ENCODE results near the gene FAM156A.
A peak's percentile ranks its signal among the peaks of the same experiment; 100 is the strongest.

DNA sequence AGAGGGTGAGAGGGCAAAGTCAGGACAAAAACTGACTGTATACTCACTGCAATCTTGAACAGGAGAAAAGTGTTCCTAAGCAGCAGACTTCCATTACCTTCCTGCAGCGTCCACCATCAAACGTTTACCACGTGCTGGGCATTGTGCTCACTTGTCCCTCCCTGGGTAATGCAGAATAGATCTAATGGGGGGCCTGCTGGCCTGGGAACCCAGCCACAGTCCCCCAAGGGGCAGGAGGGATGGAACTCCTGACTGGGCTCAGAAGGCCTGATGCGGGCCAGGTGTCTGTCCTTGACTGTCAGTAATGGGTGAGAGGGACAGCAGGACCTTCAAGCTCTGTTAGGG is 37.6 kb upstream of the FAM156A start:
- peak in 1 of 4 experiments; percentile 1 for TF ChIP-seq CTCF (IDR thresholded peaks at IDR 0.05)
- no peak for TF ChIP-seq POLR2A (IDR thresholded peaks at IDR 0.05)
